Neural progenitor cell (in vitro differentiated cells): ENCODE measurements around the gene DUSP12. TPM values are rescaled to one million over a fixed set of nuclear protein-coding genes. Genes with fewer than 3 reads are reported as not detected.
A peak's percentile ranks its signal among the peaks of the same experiment; 100 is the strongest.

ENCODE experiments used
- DNase-seq: peaks from one replicate; pipeline ENCODE4 v3.0.0-alpha.2; 2016; ENCODE audit warnings: low spot score
- H2AFZ ChIP-seq: fragments of 200-600 bp; sonication (generic); replicated peaks from 2 replicates; pipeline ENCODE4 v1.6.1; 2016; ENCODE audit warnings: antibody characterized with exemption
- H3F3A ChIP-seq: fragments of 200-600 bp; sonication (generic); 2 replicates; pipeline ENCODE4 v1.6.1; 2016; ENCODE audit warnings: antibody characterized with exemption, low read depth
- H3K27ac ChIP-seq: fragments of 200-600 bp; sonication (generic); 2 replicates; pipeline ENCODE4 v1.5.1; 2016; ENCODE audit warnings: mild to moderate bottlenecking
- H3K27me3 ChIP-seq: fragments of 200-600 bp; sonication (generic); 2 replicates; pipeline ENCODE4 v1.6.1; 2016; ENCODE audit warnings: mild to moderate bottlenecking, moderate library complexity
- H3K36me3 ChIP-seq: fragments of 200-600 bp; sonication (generic); 2 replicates; pipeline ENCODE4 v1.5.1; 2016
- H3K4me1 ChIP-seq: fragments of 200-600 bp; sonication (generic); 2 replicates; pipeline ENCODE4 v1.6.1; 2016; ENCODE audit warnings: mixed run types
- H3K4me2 ChIP-seq: fragments of 200-600 bp; sonication (generic); 2 replicates; pipeline ENCODE4 v1.6.1; 2016
- H3K4me3 ChIP-seq: fragments of 200-600 bp; sonication (generic); 2 replicates; pipeline ENCODE4 v1.5.1; 2016
- H3K79me2 ChIP-seq: fragments of 200-600 bp; sonication (generic); 2 replicates; pipeline ENCODE4 v1.6.1; 2016; ENCODE audit warnings: low read depth
- H3K9ac ChIP-seq: fragments of 200-600 bp; sonication (generic); 2 replicates; pipeline ENCODE4 v1.6.1; 2016
- H3K9me3 ChIP-seq: fragments of 200-600 bp; sonication (generic); 2 replicates; pipeline ENCODE4 v1.5.1; 2016; ENCODE audit warnings: low read depth
- H4K20me1 ChIP-seq: fragments of 200-600 bp; sonication (generic); 2 replicates; pipeline ENCODE4 v1.6.1; 2016; ENCODE audit warnings: low read depth
- H3K27ac Mint-ChIP-seq: 3 replicates; pipeline ENCODE4 v1.8.0; 2021; ENCODE audit warnings: mixed read lengths
- H3K27me3 Mint-ChIP-seq: 2 replicates; pipeline ENCODE4 v1.8.0; 2022; ENCODE audit warnings: low read depth, mild to moderate bottlenecking, inconsistent platforms, moderate library complexity, mixed read lengths; ENCODE audit not compliant: insufficient read depth
- H3K36me3 Mint-ChIP-seq: 3 replicates; pipeline ENCODE4 v1.8.0; 2021; ENCODE audit warnings: mixed read lengths
- H3K4me1 Mint-ChIP-seq: 3 replicates; pipeline ENCODE4 v1.8.0; 2021; ENCODE audit warnings: mixed read lengths
- H3K4me3 Mint-ChIP-seq: 3 replicates; pipeline ENCODE4 v1.8.0; 2021; ENCODE audit warnings: mild to moderate bottlenecking, moderate library complexity, mixed read lengths
- H3K9me3 Mint-ChIP-seq: 3 replicates; pipeline ENCODE4 v1.8.0; 2020; ENCODE audit warnings: mixed read lengths
- CTCF ChIP-seq: fragments of 200-600 bp; sonication (generic); IDR thresholded peaks from 2 replicates; pipeline ENCODE4 v1.5.1; 2017; ENCODE audit warnings: antibody characterized with exemption, mild to moderate bottlenecking
- EZH2 ChIP-seq: fragments of 200-600 bp; sonication (generic); IDR thresholded peaks from 2 replicates; pipeline ENCODE4 v1.6.1; 2017; ENCODE audit warnings: antibody characterized with exemption, mild to moderate bottlenecking, moderate library complexity
- EZH2phosphoT487 ChIP-seq: fragments of 200-600 bp; sonication (generic); IDR thresholded peaks from 2 replicates; pipeline ENCODE4 v1.6.1; 2017; ENCODE audit warnings: antibody characterized with exemption
- total RNA-seq: library from RNA; depleted of rRNA; stranded (reverse); fragments of >200 nt; gene quantifications from 2 replicates; pipeline ENCODE4 v1.2.3, GENCODE V29; 2015; ENCODE audit warnings: low replicate concordance

The DUSP12 gene
- total RNA-seq, 1 donor from 2014 or later: 81.1 TPM

GRCh38 chr1:161726473-161727255 lies 22.9 kb upstream of the DUSP12 start:
- peak overlapping the region; percentile 97 for H2AFZ ChIP-seq
- H3K4me1 ChIP-seq: peaks cover 5% of the 10 kb centered on the region
- H3F3A ChIP-seq: peaks cover 6% of the 10 kb centered on the region
- no peaks in the 10 kb centered on the region for H3K9me3 Mint-ChIP-seq
- H3K27ac ChIP-seq: no peak overlapping the region
- TF ChIP-seq EZH2phosphoT487: peak; percentile 59
- no peak for TF ChIP-seq EZH2
- no peak overlapping the region for H3K27ac Mint-ChIP-seq
- H3K4me2 ChIP-seq: peak overlapping the region; percentile 90
- H3K36me3 ChIP-seq: no peaks in the 10 kb centered on the region
- no peaks in the 10 kb centered on the region for H3K9me3 ChIP-seq
- H3K27me3 Mint-ChIP-seq: peaks cover 25% of the 10 kb centered on the region
- H3K4me3 Mint-ChIP-seq: peak overlapping the region; percentile 93
- H3K36me3 Mint-ChIP-seq: no peaks in the 10 kb centered on the region
- peaks cover 93% of the 10 kb centered on the region for H3K27me3 ChIP-seq
- H3K4me3 ChIP-seq: peak overlapping the region; percentile 54
- DNase-seq: peak; percentile 91
- peak overlapping the region; percentile 0 for H3K9ac ChIP-seq
- H3K79me2 ChIP-seq: no peaks in the 10 kb centered on the region
- H3K4me1 Mint-ChIP-seq: peaks cover 6% of the 10 kb centered on the region
- H4K20me1 ChIP-seq: no peaks in the 10 kb centered on the region

DNA sequence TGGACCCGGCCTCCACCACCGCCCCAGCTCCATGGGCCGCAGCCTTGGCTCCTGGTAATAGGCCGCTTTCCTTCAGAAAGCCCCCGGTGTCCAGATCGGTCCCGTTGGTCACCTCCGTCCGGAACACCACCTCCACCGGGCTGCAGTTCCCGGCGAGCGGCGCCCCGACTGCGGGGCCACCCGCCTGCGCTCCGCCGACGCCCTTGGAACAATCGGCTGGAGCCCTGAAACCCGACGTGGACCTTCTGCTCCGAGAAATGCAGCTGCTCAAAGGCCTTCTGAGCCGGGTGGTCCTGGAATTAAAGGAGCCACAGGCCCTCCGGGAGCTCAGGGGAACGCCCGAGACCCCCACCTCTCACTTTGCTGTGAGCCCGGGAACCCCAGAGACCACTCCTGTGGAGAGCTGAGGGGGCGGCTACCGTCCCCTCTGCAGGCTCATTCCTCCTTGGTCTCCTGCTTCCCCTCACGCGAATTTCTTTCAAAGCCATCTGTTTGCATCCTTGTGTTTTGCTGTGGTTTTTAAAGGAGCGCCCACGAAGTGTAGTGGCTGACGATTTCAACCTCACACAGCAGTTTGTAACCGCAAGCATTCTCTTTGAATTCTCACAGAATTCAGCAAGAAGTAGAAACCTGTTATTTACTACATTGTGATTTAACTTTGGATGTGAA lies 22.2 kb upstream of the DUSP12 start:
- H3K4me1 Mint-ChIP-seq: peaks cover 6% of the 10 kb centered on the region
- H3K4me1 ChIP-seq: peaks cover 5% of the 10 kb centered on the region
- H3K27me3 Mint-ChIP-seq: peaks cover 23% of the 10 kb centered on the region
- H3K9ac ChIP-seq: no peak overlapping the region
- H2AFZ ChIP-seq: peak overlapping the region; percentile 97
- peaks cover 6% of the 10 kb centered on the region for H3F3A ChIP-seq
- H3K9me3 ChIP-seq: no peaks in the 10 kb centered on the region
- TF ChIP-seq EZH2phosphoT487 (no peak), CTCF (no peak), EZH2 (no peak)
- no peak overlapping the region for H3K27ac Mint-ChIP-seq
- peak overlapping the region; percentile 90 for H3K4me2 ChIP-seq
- peak overlapping the region; percentile 93 for H3K4me3 Mint-ChIP-seq
- H3K27ac ChIP-seq: no peak overlapping the region
- peaks cover 91% of the 10 kb centered on the region for H3K27me3 ChIP-seq
- H3K79me2 ChIP-seq: no peaks in the 10 kb centered on the region
- H3K36me3 Mint-ChIP-seq: no peaks in the 10 kb centered on the region
- H3K36me3 ChIP-seq: no peaks in the 10 kb centered on the region
- peak overlapping the region; percentile 54 for H3K4me3 ChIP-seq
- no peak for DNase-seq
- H4K20me1 ChIP-seq: no peaks in the 10 kb centered on the region
- H3K9me3 Mint-ChIP-seq: no peaks in the 10 kb centered on the region

- Mint-ChIP-seq H3K27ac (no peak overlapping the region), H3K36me3 (no peaks in the 10 kb centered on the region), H3K4me3 (peak overlapping the region; percentile 93), H3K9me3 (no peaks in the 10 kb centered on the region), H3K4me1 (peaks cover 6% of the 10 kb centered on the region), H3K27me3 (peaks cover 19% of the 10 kb centered on the region)
- Histone ChIP-seq H2AFZ (no peak overlapping the region), H3K27me3 (peaks cover 82% of the 10 kb centered on the region), H3K36me3 (no peaks in the 10 kb centered on the region), H3K4me1 (peaks cover 5% of the 10 kb centered on the region), H3K79me2 (no peaks in the 10 kb centered on the region), H3F3A (peaks cover 6% of the 10 kb centered on the region), H4K20me1 (no peaks in the 10 kb centered on the region), H3K9me3 (no peaks in the 10 kb centered on the region), H3K4me3 (no peak overlapping the region), H3K9ac (no peak overlapping the region), H3K27ac (no peak overlapping the region), H3K4me2 (no peak overlapping the region)
- no peak for DNase-seq
- no peak for TF ChIP-seq EZH2phosphoT487
- TF ChIP-seq EZH2: no peak
- TF ChIP-seq CTCF: no peak
These were observed 21.0 kb upstream of the DUSP12 start for GRCh38 chr1:161728376-161729226.
